Caco-2 (cell line): ENCODE results near the gene CLIP3. TPM values are rescaled to one million over a fixed set of nuclear protein-coding genes. Genes with fewer than 3 reads are reported as not detected.

Experiments
- BruUV-seq: library from RNA; stranded (reverse); fragments of 400-500 nt; replicated peaks from 2 replicates; lab custom pipeline; 2021; lab: Mats Ljungman, UMichigan
- CTCF ChIA-PET: fragments of 300-600 bp; sonication (Branson Sonifier 250); formaldehyde crosslinking; loops from one replicate; lab custom pipeline; 2022; ENCODE audit warnings: antibody characterized with exemption; lab: Charles Lee
- POLR2A ChIA-PET: fragments of 300-600 bp; sonication (Branson Sonifier 250); formaldehyde crosslinking; loops from one replicate; lab custom pipeline; 2022; ENCODE audit warnings: antibody characterized with exemption; lab: Charles Lee
- DNase-seq, 2 experiments: peaks; one replicate each; pipeline versions ENCODE4 v3.0.0 to v3.0.0-alpha.2; 2020 to 2022
- H3K27me3 ChIP-seq: replicated peaks from 2 replicates; pipeline ENCODE4 v1.6.0; 2011; ENCODE audit warnings: low read length; ENCODE audit not compliant: control insufficient read depth, insufficient read depth
- H3K36me3 ChIP-seq: 2 replicates; pipeline ENCODE4 v1.5.1; 2011; ENCODE audit warnings: low read length; ENCODE audit not compliant: control insufficient read depth, insufficient read depth
- H3K4me1 ChIP-seq: fragments of 250-450 bp; sonication (Bioruptor Pico); 2 replicates; pipeline ENCODE4 v1.5.1; 2020; ENCODE audit warnings: mild to moderate bottlenecking
- H3K4me3 ChIP-seq: 2 replicates; pipeline ENCODE4 v1.5.1; 2011; ENCODE audit warnings: low read depth, mild to moderate bottlenecking, control low read depth, low read length
- H3K9me3 ChIP-seq: fragments of 250-450 bp; sonication (Bioruptor Pico); 2 replicates; pipeline ENCODE4 v1.5.1; 2020; ENCODE audit warnings: mild to moderate bottlenecking, moderate library complexity
- H3K27ac Mint-ChIP-seq: one replicate; pipeline ENCODE4 v1.8.0; 2022; ENCODE audit warnings: mixed read lengths; ENCODE audit not compliant: unreplicated experiment
- H3K27me3 Mint-ChIP-seq: one replicate; pipeline ENCODE4 v1.8.0; 2022; ENCODE audit warnings: mixed read lengths; ENCODE audit not compliant: insufficient read depth, unreplicated experiment
- H3K36me3 Mint-ChIP-seq: one replicate; pipeline ENCODE4 v1.8.0; 2022; ENCODE audit warnings: mild to moderate bottlenecking, mixed read lengths; ENCODE audit not compliant: insufficient read depth, unreplicated experiment
- H3K4me1 Mint-ChIP-seq: one replicate; pipeline ENCODE4 v1.8.0; 2022; ENCODE audit warnings: low read depth, mixed read lengths; ENCODE audit not compliant: unreplicated experiment
- H3K4me3 Mint-ChIP-seq: one replicate; pipeline ENCODE4 v1.8.0; 2022; ENCODE audit warnings: mild to moderate bottlenecking, moderate library complexity, mixed read lengths; ENCODE audit not compliant: unreplicated experiment
- H3K9me3 Mint-ChIP-seq: one replicate; pipeline ENCODE4 v1.8.0; 2022; ENCODE audit warnings: mixed read lengths; ENCODE audit not compliant: unreplicated experiment
- CTCF ChIP-seq, 2 experiments: fragments of 200-600 bp in 1 of 2; IDR thresholded peaks; 1 replicate in 1 of 2; 2 replicates in 1 of 2; pipeline versions ENCODE4 v1.5.1 to v1.8.0; 2011 to 2022; ENCODE audit warnings: antibody characterized with exemption in 1 of 2, control low read depth in 1 of 2, inconsistent platforms in 1 of 2, low read depth in 1 of 2, low read length in 1 of 2, mild to moderate bottlenecking in 1 of 2, moderate library complexity in 1 of 2; ENCODE audit not compliant: insufficient read depth in 1 of 2, severe bottlenecking in 1 of 2, unreplicated experiment in 1 of 2
- intact Hi-C: fragments of 100-400 bp; cut with micrococcal nuclease; formaldehyde crosslinking; loops from one replicate; pipeline ENCODE4 v1.10.0; 2022; ENCODE audit not compliant: unreplicated experiment
- total RNA-seq: library from RNA; stranded (reverse); gene quantifications from 2 replicates; pipeline ENCODE4 v1.2.3, GENCODE V29; 2022

Gene CLIP3
- total RNA-seq, 1 experiment from 2014 or later = 1.7 TPM

- no peak overlapping the region for H3K4me3 ChIP-seq
- H3K36me3 ChIP-seq = no peaks in the 10 kb centered on the region
- no peak for DNase-seq
- Mint-ChIP-seq H3K9me3 (no peaks in the 10 kb centered on the region), H3K27me3 (no peaks in the 10 kb centered on the region), H3K36me3 (peaks cover 59% of the 10 kb centered on the region), H3K27ac (peak overlapping the region; percentile 62), H3K4me3 (no peak overlapping the region), H3K4me1 (peaks cover 22% of the 10 kb centered on the region)
- no peaks in the 10 kb centered on the region for H3K9me3 ChIP-seq
- peaks cover 22% of the 10 kb centered on the region; the same call in 1 of the 2 replicates for H3K4me1 ChIP-seq
- CTCF ChIA-PET = interaction anchor here (0.5 to 1.1 kb wide), 4 partner anchors 21 to 1925 kb away, joined by 3 to 6 read pairs (median 3); partner anchors contain the start of genes POLR2I and TBCB
- TF ChIP-seq CTCF (IDR thresholded peaks at IDR 0.05; ENCODE audit: insufficient read depth in 1 of 2, low read depth in 1 of 2, low read length in 1 of 2, severe bottlenecking in 1 of 2, unreplicated experiment in 1 of 2) = no peak
- H3K27me3 ChIP-seq = no peaks in the 10 kb centered on the region
- intact Hi-C loops = no loop called here
- no TSS peak for BruUV-seq
- POLR2A ChIA-PET = no interaction called here
Observed at GRCh38 chr19:36059180-36059910, 26.7 kb upstream of the CLIP3 start.

- Histone ChIP-seq H3K9me3 (no peaks in the 10 kb centered on the region), H3K4me3 (no peak overlapping the region), H3K36me3 (no peaks in the 10 kb centered on the region), H3K4me1 (peaks cover 22% of the 10 kb centered on the region; the same call in 1 of the 2 replicates), H3K27me3 (no peaks in the 10 kb centered on the region)
- Mint-ChIP-seq H3K4me1 (peaks cover 22% of the 10 kb centered on the region), H3K9me3 (no peaks in the 10 kb centered on the region), H3K27ac (peak overlapping the region; percentile 62), H3K27me3 (no peaks in the 10 kb centered on the region), H3K36me3 (peaks cover 60% of the 10 kb centered on the region), H3K4me3 (peak overlapping the region; percentile 18)
- no peak for TF ChIP-seq CTCF (IDR thresholded peaks at IDR 0.05; ENCODE audit: insufficient read depth in 1 of 2, low read depth in 1 of 2, low read length in 1 of 2, severe bottlenecking in 1 of 2, unreplicated experiment in 1 of 2)
- POLR2A ChIA-PET = no interaction called here
- no TSS peak for BruUV-seq
- intact Hi-C loops = no loop called here
- CTCF ChIA-PET = interaction anchor here (0.9 to 1.1 kb wide), 2 partner anchors 56 to 69 kb away, joined by 3 read pairs; partner anchors contain the start of genes POLR2I and TBCB
- DNase-seq = peak; percentile 34 to 46
Observed at GRCh38 chr19:36058481-36059179, 26.0 kb upstream of the CLIP3 start.
